Sigmoid colon (tissue), 4 donors: Measurements from ENCODE around the gene R3HDM2.

Experiments used
- POLR2A ChIP-seq, 2 donors: fragments of 450-650 bp; IDR thresholded peaks; one replicate each; pipeline ENCODE4 v1.6.1; 2016; ENCODE audit warnings: antibody characterized with exemption in 2 of 2, mild to moderate bottlenecking in 2 of 2, moderate library complexity in 2 of 2
- POLR2AphosphoS5 ChIP-seq, 4 donors: sonication (generic); formaldehyde crosslinking; IDR thresholded peaks; one replicate each; pipeline ENCODE4 v1.6.1; 2017; ENCODE audit warnings: antibody characterized with exemption in 4 of 4
- TF ChIP-seq, protein P1 (sequence below), 4 experiments: fragments of 450-650 bp in 3 of 4; fragments of 200-600 bp in 1 of 4; IDR thresholded peaks; one replicate each; pipeline ENCODE4 v1.5.1; 2016 to 2019; ENCODE audit warnings: antibody characterized with exemption in 4 of 4, mild to moderate bottlenecking in 3 of 4, moderate library complexity in 2 of 4

DNA sequence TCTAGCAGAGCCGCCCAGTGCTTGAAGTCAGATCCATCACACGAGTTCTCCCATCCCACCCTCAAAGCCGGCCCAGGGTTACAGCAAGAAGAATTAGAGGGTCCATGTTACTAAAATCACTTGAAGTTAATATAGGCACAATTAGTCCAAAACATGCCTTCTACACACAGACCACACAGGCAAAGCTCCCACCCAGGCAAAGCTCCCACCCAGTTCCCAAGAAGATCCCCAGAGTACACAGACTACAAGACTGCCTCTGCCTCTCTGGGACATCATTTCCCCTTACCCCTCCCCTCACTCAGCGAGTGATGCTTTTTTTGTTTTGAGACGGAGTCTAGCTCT lies 32.0 kb upstream of the R3HDM2 start:
- TF ChIP-seq, protein P1, sequence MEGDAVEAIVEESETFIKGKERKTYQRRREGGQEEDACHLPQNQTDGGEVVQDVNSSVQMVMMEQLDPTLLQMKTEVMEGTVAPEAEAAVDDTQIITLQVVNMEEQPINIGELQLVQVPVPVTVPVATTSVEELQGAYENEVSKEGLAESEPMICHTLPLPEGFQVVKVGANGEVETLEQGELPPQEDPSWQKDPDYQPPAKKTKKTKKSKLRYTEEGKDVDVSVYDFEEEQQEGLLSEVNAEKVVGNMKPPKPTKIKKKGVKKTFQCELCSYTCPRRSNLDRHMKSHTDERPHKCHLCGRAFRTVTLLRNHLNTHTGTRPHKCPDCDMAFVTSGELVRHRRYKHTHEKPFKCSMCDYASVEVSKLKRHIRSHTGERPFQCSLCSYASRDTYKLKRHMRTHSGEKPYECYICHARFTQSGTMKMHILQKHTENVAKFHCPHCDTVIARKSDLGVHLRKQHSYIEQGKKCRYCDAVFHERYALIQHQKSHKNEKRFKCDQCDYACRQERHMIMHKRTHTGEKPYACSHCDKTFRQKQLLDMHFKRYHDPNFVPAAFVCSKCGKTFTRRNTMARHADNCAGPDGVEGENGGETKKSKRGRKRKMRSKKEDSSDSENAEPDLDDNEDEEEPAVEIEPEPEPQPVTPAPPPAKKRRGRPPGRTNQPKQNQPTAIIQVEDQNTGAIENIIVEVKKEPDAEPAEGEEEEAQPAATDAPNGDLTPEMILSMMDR (IDR thresholded peaks at IDR 0.05), result no peak
- TF ChIP-seq POLR2A (IDR thresholded peaks at IDR 0.05) (no peak), POLR2AphosphoS5 (IDR thresholded peaks at IDR 0.05) (no peak)
